Bronchial epithelial cell (primary cell): Measurements from ENCODE around the gene FBXL14. TPM values are rescaled to one million over a fixed set of nuclear protein-coding genes. Genes with fewer than 3 reads are reported as not detected.
"Not testable (repeated sequence)": the region's sequence is repeated elsewhere in the genome, so short reads cannot be mapped to it uniquely, and the experiment has no call there.

ENCODE experiments used
- DNase-seq: peaks from one replicate; pipeline ENCODE4 v3.0.0-alpha.2; 2010; ENCODE audit warnings: low read depth
- FAIRE-seq: peaks from 2 replicates; lab custom pipeline; 2011; peaks lifted over from hg19 to GRCh38; lab: Jason Lieb, UNC
- H3K27me3 ChIP-seq: 2 replicates; pipeline ENCODE4 v1.5.1; 2011; ENCODE audit warnings: low read length; ENCODE audit not compliant: control insufficient read depth, insufficient read depth
- H3K36me3 ChIP-seq: 2 replicates; pipeline ENCODE4 v1.5.1; 2011; ENCODE audit warnings: low read length; ENCODE audit not compliant: control insufficient read depth, insufficient read depth
- H3K4me3 ChIP-seq: 2 replicates; pipeline ENCODE4 v1.5.1; 2011; ENCODE audit warnings: mild to moderate bottlenecking, low read depth, low read length, control low read depth
- CTCF ChIP-seq: IDR thresholded peaks from 2 replicates; pipeline ENCODE4 v1.5.1; 2011; ENCODE audit warnings: mild to moderate bottlenecking, moderate library complexity, low read length, control low read depth, inconsistent platforms; ENCODE audit not compliant: insufficient read depth, severe bottlenecking
- total RNA-seq: library from RNA; depleted of rRNA; stranded (reverse); fragments of >200 nt; gene quantifications from 2 replicates; pipeline ENCODE4 v1.2.1, GENCODE V29; 2014

The FBXL14 gene
- total RNA-seq, 1 donor from 2014 or later = 9.7 TPM

- FAIRE-seq (no peak), DNase-seq (no peak)
- Histone ChIP-seq H3K27me3 (no peaks in the 10 kb centered on the region), H3K36me3 (no peaks in the 10 kb centered on the region), H3K4me3 (no peak overlapping the region)
- TF ChIP-seq CTCF = no peak
Measured at GRCh38 chr12:1565172-1565571, 29.2 kb downstream of the FBXL14 start.

DNA sequence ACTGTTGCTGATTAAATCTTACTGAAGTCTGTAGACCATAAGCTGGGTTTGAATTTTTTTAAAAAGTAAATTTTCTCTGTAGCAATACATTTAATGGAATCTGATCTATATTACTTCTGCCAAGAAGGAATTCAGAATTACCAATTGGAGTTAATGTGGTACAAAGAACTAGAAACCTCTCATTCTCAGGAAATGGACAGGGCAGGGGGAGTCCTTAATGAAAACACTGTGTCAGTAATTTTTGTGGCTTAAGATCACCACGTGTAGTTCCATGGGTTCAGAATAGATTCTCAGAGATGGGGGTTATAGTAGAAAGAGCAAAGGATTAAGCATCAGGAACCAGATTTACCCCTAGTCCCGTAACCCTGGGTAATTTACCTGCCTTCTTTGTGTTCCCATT, 30.3 kb downstream of the FBXL14 start:
- H3K27me3 ChIP-seq = no peaks in the 10 kb centered on the region
- no peak for TF ChIP-seq CTCF
- no peaks in the 10 kb centered on the region for H3K36me3 ChIP-seq
- no peak overlapping the region for H3K4me3 ChIP-seq
- FAIRE-seq (no peak), DNase-seq (no peak)

- no peak overlapping the region for H3K4me3 ChIP-seq
- no peaks in the 10 kb centered on the region for H3K36me3 ChIP-seq
- no peak for FAIRE-seq
- no peak for TF ChIP-seq CTCF
- DNase-seq = no peak
- no peaks in the 10 kb centered on the region for H3K27me3 ChIP-seq
Measured at GRCh38 chr12:1562813-1563407, 31.5 kb downstream of the FBXL14 start.

GRCh38 chr12:1560704-1561103, 33.7 kb downstream of the FBXL14 start:
- H3K27me3 ChIP-seq = no peaks in the 10 kb centered on the region
- H3K36me3 ChIP-seq = no peaks in the 10 kb centered on the region
- H3K4me3 ChIP-seq = no peak overlapping the region
- TF ChIP-seq CTCF = no peak
- FAIRE-seq = no peak
- DNase-seq = no peak

DNA sequence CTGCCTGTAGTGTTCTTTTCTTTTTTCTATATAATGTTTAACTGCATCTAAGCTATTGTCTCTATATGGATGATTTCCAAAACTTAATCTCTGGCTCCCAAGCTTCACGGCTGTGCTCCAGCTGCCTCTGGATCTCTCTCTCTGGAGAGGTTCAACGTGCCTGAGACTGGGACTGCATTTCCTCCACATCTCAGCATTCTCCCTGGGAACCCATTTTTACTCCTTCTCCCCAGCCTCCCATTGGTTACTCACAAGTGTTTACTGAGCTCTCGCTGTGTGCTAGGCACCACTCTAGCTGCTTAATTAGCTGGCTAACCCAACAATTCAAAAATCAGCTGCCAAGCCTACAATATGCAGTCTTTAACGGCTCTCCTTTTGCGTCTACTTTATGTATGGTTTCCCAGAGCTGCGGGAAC, 34.7 kb downstream of the FBXL14 start:
- Histone ChIP-seq H3K4me3 (no peak overlapping the region), H3K27me3 (no peaks in the 10 kb centered on the region), H3K36me3 (no peaks in the 10 kb centered on the region)
- no peak for TF ChIP-seq CTCF
- DNase-seq (no peak), FAIRE-seq (no peak)

DNA sequence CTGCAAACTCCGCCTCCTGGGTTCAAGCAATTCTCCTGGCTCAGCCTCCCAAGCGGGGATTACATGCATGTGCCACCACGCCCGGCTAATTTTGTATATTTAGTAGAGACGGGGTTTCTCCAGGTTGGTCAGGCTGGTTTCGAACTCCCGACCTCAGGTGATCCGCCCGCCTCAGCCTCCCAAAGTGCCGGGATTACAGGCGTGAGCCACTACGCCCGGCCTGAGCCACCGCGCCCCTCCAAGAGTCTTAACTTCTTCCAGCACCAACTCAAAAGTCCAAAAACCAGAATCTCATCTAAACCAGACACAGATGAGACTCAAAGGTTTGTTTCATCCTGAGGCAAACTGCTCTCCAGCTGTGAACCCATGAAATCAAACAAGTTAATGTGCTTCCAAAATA, 36.3 kb downstream of the FBXL14 start:
- not testable (repeated sequence) for DNase-seq, H3K27me3 ChIP-seq, FAIRE-seq, H3K4me3 ChIP-seq, H3K36me3 ChIP-seq
